Neural progenitor cell (in vitro differentiated cells): ENCODE results near the gene TBRG4. TPM values are rescaled to one million over a fixed set of nuclear protein-coding genes. Genes with fewer than 3 reads are reported as not detected.

Experiments
- DNase-seq: peaks from one replicate; pipeline ENCODE4 v3.0.0-alpha.2; 2016; ENCODE audit warnings: low spot score
- H2AFZ ChIP-seq: fragments of 200-600 bp; sonication (generic); replicated peaks from 2 replicates; pipeline ENCODE4 v1.6.1; 2016; ENCODE audit warnings: antibody characterized with exemption
- H3F3A ChIP-seq: fragments of 200-600 bp; sonication (generic); 2 replicates; pipeline ENCODE4 v1.6.1; 2016; ENCODE audit warnings: antibody characterized with exemption, low read depth
- H3K27ac ChIP-seq: fragments of 200-600 bp; sonication (generic); 2 replicates; pipeline ENCODE4 v1.5.1; 2016; ENCODE audit warnings: mild to moderate bottlenecking
- H3K27me3 ChIP-seq: fragments of 200-600 bp; sonication (generic); 2 replicates; pipeline ENCODE4 v1.6.1; 2016; ENCODE audit warnings: mild to moderate bottlenecking, moderate library complexity
- H3K36me3 ChIP-seq: fragments of 200-600 bp; sonication (generic); 2 replicates; pipeline ENCODE4 v1.5.1; 2016
- H3K4me1 ChIP-seq: fragments of 200-600 bp; sonication (generic); 2 replicates; pipeline ENCODE4 v1.6.1; 2016; ENCODE audit warnings: mixed run types
- H3K4me2 ChIP-seq: fragments of 200-600 bp; sonication (generic); 2 replicates; pipeline ENCODE4 v1.6.1; 2016
- H3K4me3 ChIP-seq: fragments of 200-600 bp; sonication (generic); 2 replicates; pipeline ENCODE4 v1.5.1; 2016
- H3K79me2 ChIP-seq: fragments of 200-600 bp; sonication (generic); 2 replicates; pipeline ENCODE4 v1.6.1; 2016; ENCODE audit warnings: low read depth
- H3K9ac ChIP-seq: fragments of 200-600 bp; sonication (generic); 2 replicates; pipeline ENCODE4 v1.6.1; 2016
- H3K9me3 ChIP-seq: fragments of 200-600 bp; sonication (generic); 2 replicates; pipeline ENCODE4 v1.5.1; 2016; ENCODE audit warnings: low read depth
- H4K20me1 ChIP-seq: fragments of 200-600 bp; sonication (generic); 2 replicates; pipeline ENCODE4 v1.6.1; 2016; ENCODE audit warnings: low read depth
- H3K27ac Mint-ChIP-seq: 3 replicates; pipeline ENCODE4 v1.8.0; 2021; ENCODE audit warnings: mixed read lengths
- H3K27me3 Mint-ChIP-seq: 2 replicates; pipeline ENCODE4 v1.8.0; 2022; ENCODE audit warnings: low read depth, mild to moderate bottlenecking, inconsistent platforms, moderate library complexity, mixed read lengths; ENCODE audit not compliant: insufficient read depth
- H3K36me3 Mint-ChIP-seq: 3 replicates; pipeline ENCODE4 v1.8.0; 2021; ENCODE audit warnings: mixed read lengths
- H3K4me1 Mint-ChIP-seq: 3 replicates; pipeline ENCODE4 v1.8.0; 2021; ENCODE audit warnings: mixed read lengths
- H3K4me3 Mint-ChIP-seq: 3 replicates; pipeline ENCODE4 v1.8.0; 2021; ENCODE audit warnings: mild to moderate bottlenecking, moderate library complexity, mixed read lengths
- H3K9me3 Mint-ChIP-seq: 3 replicates; pipeline ENCODE4 v1.8.0; 2020; ENCODE audit warnings: mixed read lengths
- CTCF ChIP-seq: fragments of 200-600 bp; sonication (generic); IDR thresholded peaks from 2 replicates; pipeline ENCODE4 v1.5.1; 2017; ENCODE audit warnings: antibody characterized with exemption, mild to moderate bottlenecking
- EZH2 ChIP-seq: fragments of 200-600 bp; sonication (generic); IDR thresholded peaks from 2 replicates; pipeline ENCODE4 v1.6.1; 2017; ENCODE audit warnings: antibody characterized with exemption, mild to moderate bottlenecking, moderate library complexity
- EZH2phosphoT487 ChIP-seq: fragments of 200-600 bp; sonication (generic); IDR thresholded peaks from 2 replicates; pipeline ENCODE4 v1.6.1; 2017; ENCODE audit warnings: antibody characterized with exemption
- total RNA-seq: library from RNA; depleted of rRNA; stranded (reverse); fragments of >200 nt; gene quantifications from 2 replicates; pipeline ENCODE4 v1.2.3, GENCODE V29; 2015; ENCODE audit warnings: low replicate concordance

Gene TBRG4
- total RNA-seq, 1 donor from 2014 or later, result 32.2 TPM

DNA sequence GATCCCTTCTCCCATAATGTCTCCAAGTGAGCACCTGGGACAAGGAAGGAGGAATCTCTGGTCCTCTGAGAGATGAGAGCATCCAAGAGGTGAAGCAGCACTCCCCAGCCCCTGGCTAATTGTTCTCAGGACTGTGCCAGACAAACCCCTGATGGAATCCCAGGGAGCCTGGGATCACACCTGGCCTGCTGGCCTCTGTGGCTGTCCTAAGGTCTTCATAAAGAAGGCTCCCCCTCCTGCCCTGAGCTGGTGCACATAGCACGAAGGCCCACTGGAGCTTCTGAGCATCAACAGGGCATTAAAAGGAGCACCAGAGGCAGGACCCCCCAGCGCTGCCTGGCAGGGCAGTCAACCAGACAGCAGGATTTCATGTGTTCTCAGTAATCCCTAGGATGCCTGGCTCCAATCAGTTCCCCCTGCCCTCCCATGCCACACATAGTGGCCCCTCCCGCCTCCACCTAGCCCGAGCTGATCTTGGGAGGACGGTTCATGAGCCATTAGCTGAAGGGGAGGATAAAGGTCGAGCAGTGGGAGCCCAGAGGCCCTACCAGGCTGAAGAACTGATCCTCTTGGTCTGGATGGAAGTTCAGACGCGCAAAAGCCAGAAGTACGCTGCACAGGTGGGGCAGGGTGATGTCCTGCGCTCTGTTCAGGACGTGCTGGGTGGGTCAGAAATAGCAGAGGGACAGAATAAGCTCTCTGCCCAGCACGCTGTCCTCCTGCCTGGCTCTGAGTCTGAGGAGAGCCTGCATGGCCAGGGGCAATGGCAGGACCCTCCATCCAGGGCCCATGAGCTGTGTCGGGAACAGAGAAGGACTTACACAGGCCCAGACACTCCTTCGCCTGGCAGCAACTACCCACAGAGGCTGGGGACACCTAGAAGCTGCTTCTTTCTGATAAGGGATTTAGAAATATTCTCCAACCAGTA, 8.4 kb downstream of the TBRG4 start:
- no peak overlapping the region for H3K4me3 ChIP-seq
- TF ChIP-seq EZH2, result no peak
- no peak for TF ChIP-seq EZH2phosphoT487
- TF ChIP-seq CTCF, result no peak
- Mint-ChIP-seq H3K36me3 (peaks cover 12% of the 10 kb centered on the region), H3K27ac (no peak overlapping the region), H3K4me3 (no peak overlapping the region), H3K27me3 (no peaks in the 10 kb centered on the region), H3K4me1 (no peaks in the 10 kb centered on the region), H3K9me3 (no peaks in the 10 kb centered on the region)
- no peak overlapping the region for H3K9ac ChIP-seq
- no peaks in the 10 kb centered on the region for H3K9me3 ChIP-seq
- no peak overlapping the region for H3K4me2 ChIP-seq
- peaks cover 3% of the 10 kb centered on the region for H3F3A ChIP-seq
- H3K79me2 ChIP-seq, result peaks cover 12% of the 10 kb centered on the region
- no peaks in the 10 kb centered on the region for H3K27me3 ChIP-seq
- peaks cover 13% of the 10 kb centered on the region for H4K20me1 ChIP-seq
- H3K36me3 ChIP-seq, result peaks cover 4% of the 10 kb centered on the region
- H3K27ac ChIP-seq, result no peak overlapping the region
- DNase-seq, result no peak
- H2AFZ ChIP-seq, result no peak overlapping the region
- H3K4me1 ChIP-seq, result no peaks in the 10 kb centered on the region

GRCh38 chr7:45101748-45102147, 9.7 kb downstream of the TBRG4 start:
- TF ChIP-seq CTCF, result no peak
- TF ChIP-seq EZH2phosphoT487, result no peak
- TF ChIP-seq EZH2, result no peak
- no peak overlapping the region for H3K9ac ChIP-seq
- H3K4me2 ChIP-seq, result no peak overlapping the region
- H3K4me3 ChIP-seq, result no peak overlapping the region
- Mint-ChIP-seq H3K4me1 (no peaks in the 10 kb centered on the region), H3K36me3 (peaks cover 8% of the 10 kb centered on the region), H3K4me3 (no peak overlapping the region), H3K27me3 (no peaks in the 10 kb centered on the region), H3K9me3 (no peaks in the 10 kb centered on the region), H3K27ac (no peak overlapping the region)
- H2AFZ ChIP-seq, result no peak overlapping the region
- no peaks in the 10 kb centered on the region for H3K79me2 ChIP-seq
- H3K9me3 ChIP-seq, result no peaks in the 10 kb centered on the region
- DNase-seq, result no peak
- H3K4me1 ChIP-seq, result no peaks in the 10 kb centered on the region
- peaks cover 3% of the 10 kb centered on the region for H3F3A ChIP-seq
- H3K27ac ChIP-seq, result no peak overlapping the region
- H3K36me3 ChIP-seq, result no peaks in the 10 kb centered on the region
- no peaks in the 10 kb centered on the region for H3K27me3 ChIP-seq
- peaks cover 11% of the 10 kb centered on the region for H4K20me1 ChIP-seq

DNA sequence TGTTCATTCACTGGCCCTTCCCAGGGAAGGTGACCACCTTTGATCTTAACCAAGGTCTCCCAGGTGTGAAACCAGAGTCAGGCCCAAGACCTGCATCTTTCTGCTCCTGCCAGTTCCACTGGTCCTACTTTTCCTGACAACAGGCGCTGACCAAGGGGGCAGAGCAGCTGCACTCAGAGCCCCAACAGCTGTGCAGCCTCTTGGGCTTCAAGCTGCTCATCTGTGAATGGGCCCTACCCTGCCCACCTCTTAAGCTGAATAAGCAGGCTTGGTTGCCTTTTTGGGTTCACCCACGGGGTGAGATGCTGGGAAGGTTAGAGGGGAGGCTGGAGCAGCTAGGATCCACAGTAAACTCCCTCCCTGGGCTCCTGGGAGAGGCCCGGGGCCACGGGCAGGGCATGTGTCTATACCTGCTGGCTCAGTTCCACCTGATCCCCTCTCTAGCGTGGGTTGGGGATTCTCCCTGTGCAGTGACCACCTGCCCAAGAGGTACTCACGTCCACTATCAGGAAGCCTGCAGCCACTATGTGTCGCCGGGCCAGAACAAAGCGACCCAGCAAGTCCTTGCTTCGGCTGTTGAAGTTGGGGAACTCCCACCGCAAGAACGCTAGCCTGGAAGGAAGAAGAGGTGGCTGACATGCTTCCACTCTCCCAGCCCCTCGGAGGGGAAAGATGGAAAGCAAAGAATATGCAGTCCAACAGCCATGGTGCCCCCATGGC, 10.6 kb downstream of the TBRG4 start:
- Mint-ChIP-seq H3K4me3 (no peak overlapping the region), H3K27ac (no peak overlapping the region), H3K9me3 (no peaks in the 10 kb centered on the region), H3K27me3 (peaks cover 4% of the 10 kb centered on the region), H3K36me3 (peaks cover 8% of the 10 kb centered on the region), H3K4me1 (no peaks in the 10 kb centered on the region)
- Histone ChIP-seq H3K9ac (no peak overlapping the region), H3K4me2 (no peak overlapping the region), H3K4me1 (no peaks in the 10 kb centered on the region), H3K36me3 (no peaks in the 10 kb centered on the region), H3K4me3 (no peak overlapping the region), H4K20me1 (peaks cover 3% of the 10 kb centered on the region), H3F3A (peaks cover 3% of the 10 kb centered on the region), H3K27me3 (no peaks in the 10 kb centered on the region), H2AFZ (no peak overlapping the region), H3K27ac (no peak overlapping the region), H3K9me3 (no peaks in the 10 kb centered on the region), H3K79me2 (no peaks in the 10 kb centered on the region)
- DNase-seq, result no peak
- TF ChIP-seq CTCF (no peak), EZH2phosphoT487 (no peak), EZH2 (no peak)
